Measurements from ENCODE around the gene H6PD.

The H6PD gene

DNA sequence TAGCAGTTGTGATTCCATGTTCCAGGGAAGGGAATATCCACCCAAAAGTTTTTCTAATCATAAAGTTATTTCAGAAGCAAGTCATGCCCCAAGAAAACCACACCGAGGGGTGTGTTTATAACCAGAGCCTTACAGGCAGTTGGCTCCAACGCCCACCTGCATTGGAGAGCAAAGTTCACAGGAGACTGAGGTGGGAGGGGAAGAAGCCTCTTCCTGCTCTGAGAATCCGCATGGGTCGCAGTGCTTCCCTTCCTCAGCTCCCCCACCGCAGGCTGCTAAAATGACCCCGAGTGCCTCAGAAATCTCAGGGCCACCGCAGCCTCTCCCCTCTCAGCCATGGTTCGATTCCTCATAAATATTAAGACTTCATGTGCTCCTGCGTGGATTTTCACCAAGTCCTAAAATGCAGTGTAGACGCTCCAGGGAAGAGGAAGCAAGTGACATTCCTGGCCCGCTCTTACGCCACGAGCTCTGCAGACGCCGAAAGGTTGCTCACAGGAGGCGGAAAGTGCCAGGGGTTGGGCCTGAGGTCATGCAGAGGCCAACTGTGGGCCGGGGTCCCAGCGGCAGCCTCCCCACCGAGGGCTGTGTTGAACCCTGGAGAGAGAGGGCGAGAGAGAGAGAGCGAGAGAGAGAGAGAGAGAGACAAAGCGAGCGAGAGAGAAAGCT, 44.7 kb downstream of the H6PD start:
- Mint-ChIP-seq H3K9me3 (peaks cover 3 to 4% of the 10 kb centered on the region in 2 donors), H3K4me1 (peaks cover 22 to 33% of the 10 kb centered on the region in 2 donors), H3K27ac (no peak overlapping the region), H3K27me3 (peaks cover 20 to 33% of the 10 kb centered on the region in 2 donors), H3K36me3 (peaks cover 2 to 9% of the 10 kb centered on the region in 2 donors), H3K4me3 (no peak overlapping the region)
- ATAC-seq (replicated peaks) (no peak), DNase-seq (no peak)

- Mint-ChIP-seq H3K9me3 (peaks cover 4 to 6% of the 10 kb centered on the region in 2 donors), H3K4me3 (no peak overlapping the region), H3K4me1 (peaks cover 18 to 31% of the 10 kb centered on the region in 2 donors), H3K27me3 (peaks cover 20 to 33% of the 10 kb centered on the region in 2 donors), H3K36me3 (peaks cover 2 to 7% of the 10 kb centered on the region in 2 donors), H3K27ac (no peak overlapping the region)
- DNase-seq (no peak), ATAC-seq (replicated peaks) (peak; percentile 26 to 55)
These were observed 45.7 kb downstream of the H6PD start for GRCh38 chr1:9280015-9280860.

- Mint-ChIP-seq H3K4me3 (no peak overlapping the region), H3K4me1 (peaks cover 10 to 21% of the 10 kb centered on the region in 2 donors), H3K27me3 (peaks cover 20 to 33% of the 10 kb centered on the region in 2 donors), H3K36me3 (peaks cover 2 to 4% of the 10 kb centered on the region in 2 donors), H3K9me3 (peaks cover 6% of the 10 kb centered on the region in 2 donors), H3K27ac (no peak overlapping the region)
- DNase-seq (no peak), ATAC-seq (replicated peaks) (no peak)
These were observed 46.7 kb downstream of the H6PD start for GRCh38 chr1:9281071-9281827.

DNA sequence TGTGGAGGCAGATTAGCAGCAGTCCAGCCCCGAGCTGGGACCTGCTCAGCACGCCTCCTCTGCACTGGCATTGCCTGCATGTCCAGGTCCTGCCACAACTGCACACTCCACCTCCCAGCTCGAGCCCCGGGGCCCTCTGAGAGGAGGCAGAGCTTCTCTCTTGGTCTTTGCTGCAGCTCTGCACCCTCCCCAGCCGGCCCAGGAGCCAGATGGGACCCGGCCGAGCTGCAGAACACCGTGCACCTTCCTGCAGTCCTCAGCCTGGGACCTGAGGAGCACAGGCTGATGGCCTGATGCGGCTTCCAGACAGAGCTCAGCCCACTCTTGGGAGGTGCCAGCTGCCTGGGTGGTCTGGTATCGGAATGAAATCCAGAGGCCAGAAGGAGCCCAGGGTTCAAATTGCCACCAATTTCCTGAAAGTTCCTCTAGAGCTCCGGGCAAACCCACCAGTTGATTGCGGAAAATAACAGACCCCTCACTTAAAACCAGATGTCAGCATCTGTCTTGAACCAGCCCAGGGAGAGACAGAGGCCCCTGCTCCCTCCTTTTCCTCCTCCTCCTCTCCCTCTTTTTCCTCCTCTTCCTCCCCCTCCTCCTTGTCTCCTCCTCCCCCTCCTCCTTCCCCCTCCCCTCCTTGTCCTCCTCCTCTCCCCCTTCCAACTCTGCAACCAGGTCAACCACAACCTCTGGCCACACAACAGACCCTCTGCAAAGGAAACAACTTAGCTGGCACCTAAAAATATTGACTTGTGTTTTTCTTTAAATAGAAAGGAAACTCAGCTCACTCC, 47.5 kb downstream of the H6PD start:
- H3K4me1 Mint-ChIP-seq: peaks cover 10 to 21% of the 10 kb centered on the region in 2 donors
- H3K27me3 Mint-ChIP-seq: peaks cover 20 to 40% of the 10 kb centered on the region in 2 donors
- no peaks in the 10 kb centered on the region for H3K36me3 Mint-ChIP-seq
- no peak overlapping the region for H3K4me3 Mint-ChIP-seq
- DNase-seq (no peak), ATAC-seq (replicated peaks) (no peak)
- no peak overlapping the region for H3K27ac Mint-ChIP-seq
- peaks cover 6 to 7% of the 10 kb centered on the region in 2 donors for H3K9me3 Mint-ChIP-seq

DNA sequence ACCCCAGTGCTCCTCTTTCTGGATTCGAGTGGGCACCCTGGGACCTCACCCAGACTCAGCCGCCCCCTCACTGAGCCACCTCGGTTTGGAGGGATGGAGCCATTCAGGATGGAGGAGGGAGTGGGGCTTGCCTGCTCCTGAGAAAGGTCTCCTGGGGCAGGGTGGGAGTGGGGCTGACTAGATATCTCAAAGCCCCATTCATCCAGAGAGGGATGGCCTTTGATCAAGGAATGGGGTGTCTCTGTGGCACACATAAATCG, 48.1 kb downstream of the H6PD start:
- Mint-ChIP-seq H3K27ac (no peak overlapping the region), H3K4me3 (no peak overlapping the region), H3K4me1 (peaks cover 10 to 21% of the 10 kb centered on the region in 2 donors)

DNA sequence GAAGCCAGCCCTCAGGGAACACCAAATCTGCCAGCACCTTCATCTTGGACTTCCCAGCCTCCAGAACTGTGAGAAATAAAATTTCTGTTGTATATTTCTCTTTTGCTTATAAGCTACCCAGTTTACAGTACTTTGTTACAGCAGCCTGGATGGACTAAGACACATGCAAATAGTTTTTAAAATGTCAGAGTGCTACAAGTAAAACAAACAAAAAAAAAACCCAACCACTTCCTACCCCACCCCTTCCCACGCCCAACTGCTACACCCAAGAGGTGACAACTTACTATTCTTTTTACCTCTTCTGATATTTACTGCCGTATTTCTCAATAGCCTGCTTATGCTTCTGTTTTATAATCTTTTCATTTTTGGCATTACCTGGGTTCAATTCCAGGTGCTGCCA, 49.5 kb downstream of the H6PD start:
- H3K9me3 Mint-ChIP-seq: peaks cover 6 to 10% of the 10 kb centered on the region in 2 donors
- peaks cover 2 to 3% of the 10 kb centered on the region in 2 donors for H3K36me3 Mint-ChIP-seq
- no peak overlapping the region for H3K27ac Mint-ChIP-seq
- peaks cover 8 to 21% of the 10 kb centered on the region in 2 donors for H3K4me1 Mint-ChIP-seq
- ATAC-seq (replicated peaks): no peak
- no peak overlapping the region for H3K4me3 Mint-ChIP-seq
- H3K27me3 Mint-ChIP-seq: peaks cover 20 to 38% of the 10 kb centered on the region in 2 donors
- DNase-seq: no peak

More for the DNA sequence above, 48.1 kb downstream of the H6PD start:
- Mint-ChIP-seq H3K36me3 (no peaks in the 10 kb centered on the region), H3K9me3 (peaks cover 4 to 7% of the 10 kb centered on the region in 2 donors), H3K27me3 (peaks cover 20 to 42% of the 10 kb centered on the region in 2 donors)
- ATAC-seq (replicated peaks): no peak
- DNase-seq: no peak

GRCh38 chr1:9286556-9286955, 52.0 kb downstream of the H6PD start:
- H3K4me3 Mint-ChIP-seq: no peak overlapping the region
- peaks cover 2 to 4% of the 10 kb centered on the region in 2 donors for H3K36me3 Mint-ChIP-seq
- peaks cover 2 to 5% of the 10 kb centered on the region in 2 donors for H3K4me1 Mint-ChIP-seq
- peaks cover 6 to 11% of the 10 kb centered on the region in 2 donors for H3K9me3 Mint-ChIP-seq
- H3K27me3 Mint-ChIP-seq: peaks cover 3 to 14% of the 10 kb centered on the region in 2 donors
- DNase-seq: no peak
- H3K27ac Mint-ChIP-seq: no peak overlapping the region
- no peak for ATAC-seq (replicated peaks)

DNA sequence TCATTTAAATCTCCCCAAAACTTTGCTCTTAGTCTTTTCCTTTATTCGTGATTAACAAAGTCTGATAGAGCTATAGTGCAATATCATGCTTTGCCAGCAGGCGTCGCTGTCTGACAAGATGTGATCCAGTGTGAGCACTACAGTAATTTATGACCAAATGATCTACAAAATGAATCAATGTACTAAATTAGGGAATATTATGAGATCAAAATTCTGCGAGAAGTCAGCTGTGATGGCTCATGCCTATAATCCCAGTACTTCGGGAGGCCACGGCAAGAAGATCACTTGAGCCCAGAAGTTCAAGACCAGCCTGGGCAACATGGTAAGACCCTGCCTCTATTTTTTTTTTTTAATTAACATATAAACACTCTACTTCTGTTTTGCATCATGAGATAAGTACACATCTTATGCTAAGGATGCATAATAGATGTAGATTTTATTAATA, 54.5 kb downstream of the H6PD start:
- peaks cover 6 to 11% of the 10 kb centered on the region in 2 donors for H3K9me3 Mint-ChIP-seq
- H3K27me3 Mint-ChIP-seq: peaks cover 0 to 9% of the 10 kb centered on the region in 2 donors
- no peak overlapping the region for H3K27ac Mint-ChIP-seq
- peaks cover 0 to 3% of the 10 kb centered on the region in 2 donors for H3K4me1 Mint-ChIP-seq
- DNase-seq (peak; percentile 71), ATAC-seq (replicated peaks) (no peak)
- H3K36me3 Mint-ChIP-seq: peaks cover 2 to 4% of the 10 kb centered on the region in 2 donors
- H3K4me3 Mint-ChIP-seq: no peak overlapping the region

DNA sequence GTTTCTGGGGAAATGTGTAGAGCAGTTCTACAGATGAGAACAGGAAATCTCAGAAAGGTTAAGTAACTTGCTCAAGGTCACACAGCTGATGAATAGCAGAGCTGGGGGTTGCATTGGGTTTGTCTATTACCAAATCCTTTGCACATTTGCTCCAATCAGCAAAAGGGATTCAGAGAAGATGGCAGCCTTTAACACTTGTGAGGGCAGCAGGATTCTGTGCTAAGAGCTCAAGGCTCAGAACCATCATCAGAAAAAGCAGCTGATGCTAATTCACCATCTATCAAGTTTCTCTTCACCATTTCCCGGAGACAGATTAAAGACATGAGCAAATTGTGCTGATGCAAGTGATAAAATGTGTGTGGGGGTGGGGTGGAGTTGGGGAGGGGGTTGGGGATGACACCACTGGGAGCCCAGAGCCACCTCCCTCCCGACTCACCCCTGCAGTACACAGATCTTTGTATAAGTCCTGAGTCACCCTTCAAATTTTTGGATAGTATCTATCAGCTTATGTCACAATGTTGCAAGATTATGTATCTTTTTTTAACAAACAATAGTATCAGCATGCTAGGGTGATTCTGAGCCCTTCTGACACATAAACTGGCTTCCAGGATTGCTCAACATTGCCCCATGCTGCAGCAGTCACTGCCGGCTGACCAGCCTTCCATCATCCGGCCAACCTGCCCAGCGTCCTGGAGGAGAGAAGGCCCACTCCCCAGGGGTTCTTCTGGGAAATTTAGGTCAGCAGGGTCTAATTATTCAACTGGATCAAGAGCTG, 55.3 kb downstream of the H6PD start:
- peaks cover 0 to under 1% of the 10 kb centered on the region in 2 donors for H3K4me1 Mint-ChIP-seq

GRCh38 chr1:9291914-9292360, 57.4 kb downstream of the H6PD start:
- DNase-seq: no peak
- H3K27ac Mint-ChIP-seq: no peak overlapping the region
- H3K4me3 Mint-ChIP-seq: peak overlapping the region; percentile 41 to 45
- peaks cover 4% of the 10 kb centered on the region in 2 donors for H3K9me3 Mint-ChIP-seq
- peaks cover 2 to 4% of the 10 kb centered on the region in 2 donors for H3K36me3 Mint-ChIP-seq
- ATAC-seq (replicated peaks): no peak
- peaks cover 0 to 4% of the 10 kb centered on the region in 2 donors for H3K27me3 Mint-ChIP-seq
- peaks cover 0 to 5% of the 10 kb centered on the region in 2 donors for H3K4me1 Mint-ChIP-seq

More for the DNA sequence above, 55.3 kb downstream of the H6PD start:
- Mint-ChIP-seq H3K9me3 (peaks cover 4 to 7% of the 10 kb centered on the region in 2 donors), H3K36me3 (peaks cover 2 to 4% of the 10 kb centered on the region in 2 donors), H3K27ac (no peak overlapping the region), H3K4me3 (no peak overlapping the region), H3K27me3 (peaks cover 0 to 9% of the 10 kb centered on the region in 2 donors)
- DNase-seq (no peak), ATAC-seq (replicated peaks) (no peak)

- Mint-ChIP-seq H3K4me3 (peak within 1 kb of the TSS; percentile 66 to 67), H3K36me3 (peaks cover 2 to 4% of the 10 kb centered on the region in 2 donors), H3K9me3 (peaks cover 4% of the 10 kb centered on the region in 2 donors), H3K4me1 (peaks cover 0 to 5% of the 10 kb centered on the region in 2 donors), H3K27ac (no peak within 1 kb of the TSS), H3K27me3 (no peaks in the 10 kb centered on the region)
- peak; percentile 70 to 72 for ATAC-seq (replicated peaks)
- DNase-seq: no peak
These were observed 58.0 kb downstream of the H6PD start, which contains the start of gene SPSB1 for GRCh38 chr1:9292361-9293240. TSS of gene SPSB1 (plus strand) at chr1:9292894. CDS start at chr1:9355892, 62,998 bp downstream.

DNA sequence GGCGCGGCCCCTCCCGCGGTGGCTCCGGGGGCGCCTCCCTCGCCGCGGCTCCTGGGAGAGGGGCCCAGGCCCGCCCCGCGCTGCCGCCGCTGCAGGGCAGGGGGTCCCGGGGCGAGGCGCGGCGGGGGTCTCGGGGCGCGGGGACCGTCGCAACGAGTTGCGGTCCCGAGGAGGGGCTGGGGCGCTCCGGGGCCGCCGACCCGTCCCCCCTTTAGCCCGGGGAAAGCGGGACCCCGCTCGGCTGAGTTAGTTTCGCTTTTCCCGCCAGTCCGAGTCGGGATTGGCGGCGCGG, 58.6 kb downstream of the H6PD start:
- Mint-ChIP-seq H3K4me1 (peaks cover 0 to 5% of the 10 kb centered on the region in 2 donors), H3K9me3 (peaks cover 2 to 4% of the 10 kb centered on the region in 2 donors), H3K36me3 (peaks cover 2 to 4% of the 10 kb centered on the region in 2 donors), H3K27me3 (no peaks in the 10 kb centered on the region), H3K27ac (no peak overlapping the region), H3K4me3 (no peak overlapping the region)
- DNase-seq (no peak), ATAC-seq (replicated peaks) (no peak)
